Stomach (tissue), 4 donors: ENCODE results near the gene CNKSR1.

ENCODE experiments used
- CTCF ChIP-seq, 7 experiments: fragments of 450-650 bp in 4 of 7; fragments of 200-600 bp in 3 of 7; sonication (generic) in 3 of 7; IDR thresholded peaks; one replicate each; pipeline ENCODE4 v1.5.1; 2016 to 2019; ENCODE audit warnings: antibody characterized with exemption in 7 of 7, control low read depth in 2 of 7, mild to moderate bottlenecking in 1 of 7
- EP300 ChIP-seq: sonication (generic); formaldehyde crosslinking; IDR thresholded peaks from one replicate; pipeline ENCODE4 v1.6.1; 2017; ENCODE audit warnings: antibody characterized with exemption

DNA sequence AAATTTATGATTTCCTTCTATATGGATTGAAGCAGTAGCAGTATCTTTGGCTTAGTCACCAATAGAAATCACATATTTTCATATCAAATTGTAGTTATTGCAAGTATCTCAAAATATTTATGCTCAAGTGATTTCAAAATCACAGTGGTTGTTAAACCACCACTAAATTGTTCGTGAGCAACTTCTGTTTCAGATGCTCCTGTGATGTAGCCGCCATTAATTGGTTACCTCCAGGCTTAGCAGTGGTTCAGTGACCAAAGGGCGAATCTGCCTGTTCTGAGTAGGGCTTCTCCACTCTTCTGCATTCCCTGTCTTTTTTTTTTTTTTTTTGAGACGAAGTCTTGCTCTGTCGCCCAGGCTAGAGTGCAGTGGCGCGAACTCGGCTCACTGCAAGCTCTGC, 1.9 kb upstream of the CNKSR1 start:
- no peak for TF ChIP-seq CTCF (IDR thresholded peaks at IDR 0.05)
- no peak for TF ChIP-seq EP300
